GM12892 (cell line): Measurements from ENCODE around the gene EIF3F. TPM values are rescaled to one million over a fixed set of nuclear protein-coding genes. Genes with fewer than 3 reads are reported as not detected.

ENCODE experiments used
- DNase-seq: peaks from one replicate; pipeline ENCODE4 v3.0.0; 2011; ENCODE audit not compliant: insufficient read length
- FAIRE-seq: peaks from 2 replicates; lab custom pipeline; 2011; peaks lifted over from hg19 to GRCh38; lab: Jason Lieb, UNC
- POLR2A ChIP-seq: IDR thresholded peaks from 2 replicates; pipeline ENCODE4 v1.6.1; 2011; ENCODE audit warnings: low read depth, low read length, control low read depth
- POLR2AphosphoS5 ChIP-seq: IDR thresholded peaks from 2 replicates; pipeline ENCODE4 v1.6.1; 2011; ENCODE audit warnings: low read depth, low read length, control low read depth
- TAF1 ChIP-seq: IDR thresholded peaks from 2 replicates; pipeline ENCODE4 v1.6.1; 2011; ENCODE audit warnings: low read depth, mild to moderate bottlenecking, control low read depth, low read length, borderline replicate concordance
- polyA plus RNA-seq: library from polyadenylated mRNA; unstranded; fragments of >200 nt; gene quantifications from one replicate; pipeline ENCODE4 v1.2.1, GENCODE V29; 2012; ENCODE audit warnings: missing spikeins, inconsistent platforms; ENCODE audit not compliant: missing spikeins

Gene EIF3F, protein sequence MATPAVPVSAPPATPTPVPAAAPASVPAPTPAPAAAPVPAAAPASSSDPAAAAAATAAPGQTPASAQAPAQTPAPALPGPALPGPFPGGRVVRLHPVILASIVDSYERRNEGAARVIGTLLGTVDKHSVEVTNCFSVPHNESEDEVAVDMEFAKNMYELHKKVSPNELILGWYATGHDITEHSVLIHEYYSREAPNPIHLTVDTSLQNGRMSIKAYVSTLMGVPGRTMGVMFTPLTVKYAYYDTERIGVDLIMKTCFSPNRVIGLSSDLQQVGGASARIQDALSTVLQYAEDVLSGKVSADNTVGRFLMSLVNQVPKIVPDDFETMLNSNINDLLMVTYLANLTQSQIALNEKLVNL
- 277 TPM for polyA plus RNA-seq

- TF ChIP-seq POLR2AphosphoS5, result 0 out of 2 replicates have a peak, but pooled peaks have one; percentile 51
- TF ChIP-seq TAF1, result peak; percentile 39; the same call in 1 of the 2 replicates
- peak; percentile 48; the same call in 1 of the 2 replicates for TF ChIP-seq POLR2A
- DNase-seq, result peak; percentile 66
- FAIRE-seq, result peak; percentile 99
These were observed at the start of gene EIF3F for GRCh38 chr11:7986768-7987559. EIF3F (plus strand) TSS chr11:7987337; CDS start chr11:7987353, 16 bp downstream.

DNA sequence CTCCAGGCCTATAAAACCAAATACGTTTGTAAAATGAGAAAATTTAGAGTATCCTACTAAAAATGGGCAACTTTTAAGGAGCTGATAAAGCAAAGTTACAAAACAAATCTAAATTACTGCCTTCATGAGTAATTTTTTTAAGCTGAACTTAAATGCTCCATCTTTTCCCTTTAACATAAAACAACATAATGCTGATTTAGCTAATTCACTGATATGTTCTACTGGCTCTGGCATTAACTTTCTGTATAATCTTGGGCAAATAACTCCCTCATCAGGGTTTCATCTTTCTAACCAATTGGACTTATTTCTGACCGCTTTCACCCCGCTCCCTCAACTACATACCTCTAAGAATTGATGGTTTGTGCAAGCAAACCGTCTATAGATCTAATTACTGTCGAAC, 46.0 kb upstream of the EIF3F start:
- TF ChIP-seq POLR2A (no peak), TAF1 (no peak), POLR2AphosphoS5 (no peak)
- no peak for DNase-seq
- no peak for FAIRE-seq

- TF ChIP-seq POLR2A (no peak), TAF1 (no peak), POLR2AphosphoS5 (no peak)
- no peak for FAIRE-seq
- no peak for DNase-seq
These were observed 45.5 kb upstream of the EIF3F start, which contains the start of gene OR10A3 for GRCh38 chr11:7941608-7942007. OR10A3 (minus strand) TSS chr11:7941708; CDS start chr11:7939520, 2,188 bp downstream.

DNA sequence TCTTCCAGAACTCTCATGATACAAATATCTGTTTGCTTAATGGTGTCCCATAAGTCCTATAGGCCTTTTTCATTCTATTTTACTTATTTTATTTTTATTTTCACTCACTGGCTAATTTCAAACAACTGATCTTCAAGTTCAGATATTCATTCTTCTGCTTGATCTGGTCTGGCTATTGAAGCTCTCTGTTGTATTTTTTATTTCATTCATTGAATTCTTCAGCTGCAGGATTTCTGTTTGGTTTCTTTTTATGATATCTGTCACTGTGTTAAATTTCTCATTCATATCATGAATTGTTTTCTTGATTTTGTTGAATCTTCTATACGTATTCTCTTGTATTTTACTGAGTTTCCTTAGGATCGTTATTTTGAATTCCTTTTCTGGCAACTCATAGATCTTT, 43.0 kb upstream of the EIF3F start:
- FAIRE-seq (no peak), DNase-seq (no peak)
- TF ChIP-seq TAF1 (no peak), POLR2A (no peak), POLR2AphosphoS5 (no peak)

- DNase-seq (no peak), FAIRE-seq (no peak)
- no peak for TF ChIP-seq POLR2A
- no peak for TF ChIP-seq TAF1
- TF ChIP-seq POLR2AphosphoS5, result no peak
These were observed 37.2 kb upstream of the EIF3F start for GRCh38 chr11:7949934-7950333.

GRCh38 chr11:7955191-7955590, 31.9 kb upstream of the EIF3F start:
- DNase-seq (no peak), FAIRE-seq (no peak)
- TF ChIP-seq POLR2A, result no peak
- no peak for TF ChIP-seq POLR2AphosphoS5
- TF ChIP-seq TAF1, result no peak

DNA sequence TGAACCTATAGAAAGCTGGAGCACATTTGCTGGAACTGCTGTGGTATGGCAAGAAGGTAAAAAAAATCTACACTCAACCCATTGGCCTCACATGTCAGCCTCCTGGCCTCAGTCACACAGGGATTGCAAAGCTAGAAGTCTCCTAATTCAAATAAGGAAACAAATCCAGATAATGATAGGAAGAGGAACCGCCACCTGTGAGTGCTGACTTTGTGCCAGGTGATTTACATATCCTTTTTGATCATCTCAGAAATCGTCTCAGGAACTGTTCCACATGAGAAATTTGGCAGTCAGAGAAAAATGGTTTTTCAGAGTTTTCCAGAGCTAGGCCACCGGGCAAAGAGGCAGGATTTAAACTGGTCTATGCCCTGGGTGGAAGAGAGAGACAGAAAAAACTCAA, 22.9 kb upstream of the EIF3F start:
- DNase-seq (no peak), FAIRE-seq (no peak)
- TF ChIP-seq TAF1, result no peak
- TF ChIP-seq POLR2A, result no peak
- no peak for TF ChIP-seq POLR2AphosphoS5

GRCh38 chr11:7964873-7965272, 22.3 kb upstream of the EIF3F start:
- DNase-seq (no peak), FAIRE-seq (no peak)
- no peak for TF ChIP-seq POLR2A
- TF ChIP-seq POLR2AphosphoS5, result no peak
- TF ChIP-seq TAF1, result no peak

GRCh38 chr11:7965386-7965785, 21.8 kb upstream of the EIF3F start, which contains the start of gene NLRP10:
NLRP10 (minus strand) TSS chr11:7965447; CDS start chr11:7963495, 1,952 bp downstream.
- DNase-seq (no peak), FAIRE-seq (no peak)
- TF ChIP-seq POLR2A (no peak), TAF1 (no peak), POLR2AphosphoS5 (no peak)

DNA sequence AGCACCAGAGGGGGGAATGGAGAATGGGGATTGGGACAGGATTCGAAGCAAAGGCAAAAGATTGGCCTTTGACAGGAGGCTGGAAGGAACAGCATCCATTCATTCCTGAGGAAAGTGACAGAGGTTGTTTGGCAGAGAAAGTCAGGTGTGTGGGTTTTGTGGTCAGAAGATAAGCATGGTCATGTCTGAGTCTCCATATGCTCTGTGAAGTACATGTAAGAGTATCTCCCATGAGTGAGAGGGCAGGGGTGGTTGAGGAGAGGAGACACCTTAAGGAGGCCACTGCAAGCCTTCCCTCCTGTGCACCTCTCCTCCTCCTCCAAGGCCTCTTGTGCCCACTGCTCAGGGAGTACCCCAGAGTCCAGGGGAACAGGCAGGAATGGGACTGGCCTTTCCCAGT, 20.0 kb upstream of the EIF3F start:
- TF ChIP-seq POLR2A (no peak), POLR2AphosphoS5 (no peak)
- DNase-seq (no peak), FAIRE-seq (peak; percentile 61)

DNA sequence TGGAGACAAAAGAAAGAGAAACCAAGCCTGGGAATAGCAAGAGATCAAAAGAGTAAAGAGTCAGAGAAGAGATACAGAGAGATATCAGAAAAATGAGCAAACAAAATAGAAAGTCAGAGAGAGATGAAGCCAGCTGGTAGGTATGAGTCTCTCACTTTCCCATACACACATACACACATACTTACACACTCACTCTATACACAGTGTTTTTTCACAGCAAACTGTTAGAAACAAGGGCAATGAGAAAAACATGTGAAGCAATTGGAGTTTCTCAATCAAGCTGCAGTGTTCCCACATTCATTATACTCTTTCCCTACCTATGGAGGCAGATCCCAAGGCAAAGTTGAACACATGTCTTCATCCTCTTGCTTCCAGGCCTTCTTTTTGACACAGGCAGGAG, 19.3 kb upstream of the EIF3F start:
- DNase-seq (no peak), FAIRE-seq (no peak)
- TF ChIP-seq TAF1 (no peak), POLR2A (no peak), POLR2AphosphoS5 (no peak)
